GM12878 (cell line): ENCODE data around the gene INPP4B. TPM values are rescaled to one million over a fixed set of nuclear protein-coding genes. Genes with fewer than 3 reads are reported as not detected.

Experiments used
- ATAC-seq: fragments of 200-7000 bp; cut with Tn5 transposase; 3 replicates; pipeline ENCODE4 v1.9.1; 2020; ENCODE audit warnings: mild to moderate bottlenecking, moderate library complexity
- BruUV-seq: library from RNA; stranded (reverse); fragments of 400-500 nt; replicated peaks from 2 replicates; lab custom pipeline; 2021; lab: Mats Ljungman, UMichigan
- CTCF ChIA-PET: fragments of 300-600 bp; sonication (Branson Sonifier 250); formaldehyde crosslinking; extraction: SDS; loops from one replicate; lab custom pipeline; 2021; ENCODE audit warnings: inconsistent platforms; lab: Yijun Ruan, JAX
- POLR2A ChIA-PET: fragments of 350-600 bp; formaldehyde crosslinking; extraction: SDS; loops from one replicate; lab custom pipeline; 2021; ENCODE audit warnings: inconsistent platforms; lab: Charles Lee
- RAD21 ChIA-PET: fragments of 300-600 bp; sonication (Branson Sonifier 250); formaldehyde crosslinking; loops from one replicate; lab custom pipeline; 2023; ENCODE audit warnings: antibody characterized with exemption; ENCODE audit not compliant: unreplicated experiment; lab: Charles Lee
- SMC1A ChIA-PET: fragments of 300-600 bp; sonication (Branson Sonifier 250); formaldehyde crosslinking; loops from one replicate; lab custom pipeline; 2023; ENCODE audit not compliant: unreplicated experiment, uncharacterized antibody; lab: Charles Lee
- DNase-seq: peaks from one replicate; pipeline ENCODE4 v3.0.0-alpha.2; 2011; ENCODE audit warnings: low read depth, low spot score
- FAIRE-seq: peaks from 3 replicates; lab custom pipeline; 2011; peaks lifted over from hg19 to GRCh38; lab: Jason Lieb, UNC
- H2AFZ ChIP-seq: 2 replicates; pipeline ENCODE4 v1.6.0; 2011; ENCODE audit warnings: low read depth, low read length, control low read depth; ENCODE audit not compliant: control insufficient read depth
- H3K27ac ChIP-seq: 2 replicates; pipeline ENCODE4 v1.5.1; 2011; ENCODE audit warnings: control low read depth; ENCODE audit not compliant: control insufficient read depth, insufficient read depth
- H3K27me3 ChIP-seq, 2 experiments: replicated peaks in 1 of 2; 2 replicates each; pipeline versions ENCODE4 v1.6.0 to v1.6.1; 2011; ENCODE audit warnings: low read length in 1 of 2; ENCODE audit not compliant: control insufficient read depth in 2 of 2, insufficient read depth in 2 of 2
- H3K36me3 ChIP-seq, 2 experiments: 2 replicates each; pipeline ENCODE4 v1.5.1; 2011; ENCODE audit warnings: low read length in 1 of 2; ENCODE audit not compliant: control insufficient read depth in 2 of 2, insufficient read depth in 2 of 2
- H3K4me1 ChIP-seq: 2 replicates; pipeline ENCODE4 v1.6.1; 2011; ENCODE audit warnings: mild to moderate bottlenecking, low read length, moderate library complexity, mixed read lengths; ENCODE audit not compliant: control insufficient read depth, insufficient read depth
- H3K4me2 ChIP-seq: 2 replicates; pipeline ENCODE4 v1.6.0; 2011; ENCODE audit warnings: control low read depth; ENCODE audit not compliant: control insufficient read depth, insufficient read depth
- H3K4me3 ChIP-seq: fragments of 200-600 bp; sonication (generic); 2 replicates; pipeline ENCODE4 v1.5.1; 2016
- H3K79me2 ChIP-seq: 2 replicates; pipeline ENCODE4 v1.6.0; 2011; ENCODE audit warnings: low read length; ENCODE audit not compliant: control insufficient read depth, insufficient read depth
- H3K9ac ChIP-seq: 2 replicates; pipeline ENCODE4 v1.8.0; 2011; ENCODE audit warnings: low read length, control low read depth, mixed read lengths; ENCODE audit not compliant: control insufficient read depth, insufficient read depth
- H3K9me3 ChIP-seq: replicated peaks from 3 replicates; pipeline ENCODE4 v1.5.1; 2011; ENCODE audit warnings: mild to moderate bottlenecking, low read length; ENCODE audit not compliant: control insufficient read depth, insufficient read depth
- H4K20me1 ChIP-seq: 2 replicates; pipeline ENCODE4 v1.6.0; 2011; ENCODE audit not compliant: control insufficient read depth, insufficient read depth
- BHLHE40 ChIP-seq, 2 experiments: fragments of 450-650 bp in 1 of 2; IDR thresholded peaks; 2 replicates each; pipeline ENCODE4 v1.6.1; 2011 to 2017; ENCODE audit warnings: low read depth in 2 of 2, borderline replicate concordance in 1 of 2, improper control_type of control experiment in 1 of 2, low read length in 1 of 2, mild to moderate bottlenecking in 1 of 2
- CHD2 ChIP-seq: IDR thresholded peaks from 2 replicates; pipeline ENCODE4 v1.6.1; 2011; ENCODE audit warnings: low read depth, low read length, improper control_type of control experiment, borderline replicate concordance
- ETV6 ChIP-seq, 2 experiments: fragments of 450-650 bp in 1 of 2; IDR thresholded peaks in 1 of 2; conservative IDR thresholded peaks in 1 of 2; 2 replicates each; pipeline ENCODE4 v1.6.1; 2014; ENCODE audit warnings: antibody characterized with exemption in 1 of 2, borderline replicate concordance in 1 of 2, low read depth in 1 of 2, mild to moderate bottlenecking in 1 of 2, moderate library complexity in 1 of 2
- HDGF ChIP-seq: fragments of 450-650 bp; IDR thresholded peaks from 2 replicates; pipeline ENCODE4 v1.6.1; 2016; ENCODE audit warnings: antibody characterized with exemption
- MYC ChIP-seq: IDR thresholded peaks from 2 replicates; pipeline ENCODE4 v1.6.1; 2011; ENCODE audit warnings: mild to moderate bottlenecking, low read length, moderate library complexity, inconsistent platforms; ENCODE audit not compliant: insufficient read depth, insufficient replicate concordance, insufficient read length, severe bottlenecking
- NFIC ChIP-seq: IDR thresholded peaks from 2 replicates; pipeline ENCODE4 v1.6.1; 2012; ENCODE audit warnings: low read depth, mild to moderate bottlenecking, inconsistent platforms, low read length, moderate library complexity
- PAX5 ChIP-seq: IDR thresholded peaks from 2 replicates; pipeline ENCODE4 v1.6.1; 2011; ENCODE audit warnings: low read depth, low read length, borderline replicate concordance
- PML ChIP-seq: IDR thresholded peaks from 2 replicates; pipeline ENCODE4 v1.6.1; 2012; ENCODE audit warnings: low read length, inconsistent platforms
- RAD51 ChIP-seq: fragments of 450-650 bp; IDR thresholded peaks from 2 replicates; pipeline ENCODE4 v1.6.1; 2016; ENCODE audit warnings: moderate library complexity, mild to moderate bottlenecking, inconsistent platforms
- SUZ12 ChIP-seq: fragments of 200-600 bp; sonication (generic); IDR thresholded peaks from one replicate; pipeline ENCODE4 v1.6.1; 2018; ENCODE audit warnings: antibody characterized with exemption, mild to moderate bottlenecking; ENCODE audit not compliant: unreplicated experiment
- TCF12 ChIP-seq: IDR thresholded peaks from 2 replicates; pipeline ENCODE4 v1.6.1; 2011; ENCODE audit warnings: low read depth, mild to moderate bottlenecking, low read length
- USF1 ChIP-seq: IDR thresholded peaks from 2 replicates; pipeline ENCODE4 v1.6.1; 2011; ENCODE audit warnings: borderline replicate concordance, low read depth, mild to moderate bottlenecking, moderate library complexity, mixed read lengths, low read length; ENCODE audit not compliant: insufficient read depth; ENCODE audit errors: extremely low read length
- USF2 ChIP-seq: IDR thresholded peaks from 2 replicates; pipeline ENCODE4 v1.6.1; 2011; ENCODE audit warnings: low read depth, low read length, improper control_type of control experiment, borderline replicate concordance
- ZNF622 ChIP-seq: fragments of 450-650 bp; IDR thresholded peaks from 2 replicates; pipeline ENCODE4 v1.6.1; 2017; ENCODE audit warnings: mild to moderate bottlenecking, inconsistent platforms
- WGBS: methylation state at CpG from one replicate; pipeline ENCODE4 v1.1.6; 2016; ENCODE audit warnings: low lambda C conversion rate; ENCODE audit not compliant: insufficient replicate concordance, insufficient coverage; ENCODE audit errors: missing lambda C conversion rate; 5-methylcytosine and 5-hydroxymethylcytosine counted together
- in situ Hi-C: fragments of 300-500 bp; cut with MboI; formaldehyde crosslinking; loops from 9 replicates; pipeline ENCODE4 v1.14.3; 2018; ENCODE audit warnings: mixed read lengths
- intact Hi-C: fragments of 100-400 bp; cut with micrococcal nuclease; formaldehyde crosslinking; loops from one replicate; pipeline ENCODE4 v1.14.2; 2022; ENCODE audit not compliant: unreplicated experiment
- polyA plus RNA-seq, 11 experiments: library from polyadenylated mRNA; depleted of rRNA in 4 of 11; unstranded in 6 of 11; stranded (reverse) in 5 of 11; fragments of >200 nt; fragmentation: Nextera tagmentation in 4 of 11; fragmentation: Illumina TruSeq in 1 of 11; extraction: Ambion mirVana in 4 of 11; extraction: Trizol in 1 of 11; gene quantifications; 1 replicate in 1 of 11; 2 replicates in 10 of 11; pipeline versions ENCODE4 v1.2.1 to v1.2.3, GENCODE V29; 2011 to 2016; ENCODE audit warnings: inconsistent platforms in 2 of 11, missing spikeins in 2 of 11, low read depth in 1 of 11
- total RNA-seq, 4 experiments: library from RNA; depleted of rRNA in 3 of 4; stranded (reverse); fragments of >200 nt in 3 of 4; fragmentation: Illumina TruSeq in 1 of 4; extraction: Trizol in 1 of 4; gene quantifications; 2 replicates each; pipeline versions ENCODE4 v1.2.1 to v1.2.3, GENCODE V29; 2013 to 2021

Gene INPP4B
- total and polyA plus RNA-seq, 10 of the 15 experiments (the other 5 are each of a cell fraction or from before 2014, with no cell fraction given): 0.53 to 11.2 (median 0.95) TPM

- DNase-seq: no peak
- no peak overlapping the region for H2AFZ ChIP-seq
- no peaks in the 10 kb centered on the region for H4K20me1 ChIP-seq
- H3K79me2 ChIP-seq: no peaks in the 10 kb centered on the region
- H3K36me3 ChIP-seq: no peaks in the 10 kb centered on the region
- H3K4me2 ChIP-seq: no peak overlapping the region
- ATAC-seq: no peak
- no peaks in the 10 kb centered on the region; a peak in 1 of 4 replicates for H3K27me3 ChIP-seq
- BruUV-seq: no TSS peak
- WGBS: 49% methylated on average over 4 of the region's 4 CpGs
- RAD21 ChIA-PET: no interaction called here
- H3K27ac ChIP-seq: no peak overlapping the region
- H3K4me1 ChIP-seq: no peaks in the 10 kb centered on the region
- POLR2A ChIA-PET: no interaction called here
- in situ Hi-C loops: no loop called here
- TF ChIP-seq RAD51 (no peak), CHD2 (no peak), TCF12 (no peak), USF2 (no peak), PML (no peak), MYC (no peak), ZNF622 (no peak), PAX5 (no peak), ETV6 (conservative IDR thresholded peaks at IDR 0.05 in 1 of 2, IDR thresholded peaks at IDR 0.05 in 1 of 2; ENCODE audit: borderline replicate concordance in 1 of 2, low read depth in 1 of 2) (no peak), SUZ12 (no peak), NFIC (no peak), USF1 (no peak), HDGF (no peak), BHLHE40 (IDR thresholded peaks at IDR 0.05; ENCODE audit: borderline replicate concordance in 1 of 2, low read depth in 2 of 2, low read length in 1 of 2) (no peak)
- no peak overlapping the region for H3K9ac ChIP-seq
- no peak for FAIRE-seq
- CTCF ChIA-PET: interaction anchor here (0.9 kb wide), 1 partner anchor 14 kb away, joined by 3 read pairs; no protein-coding TSS in a partner anchor
- H3K4me3 ChIP-seq: no peak overlapping the region
- H3K9me3 ChIP-seq: no peaks in the 10 kb centered on the region
- SMC1A ChIA-PET: interaction anchor here (0.6 to 3.0 kb wide), 2 partner anchors 9 to 94 kb away, joined by 3 to 7 read pairs; no protein-coding TSS in a partner anchor
- intact Hi-C loops: no loop called here
Measured at GRCh38 chr4:142826503-142827241, 19.4 kb downstream of the INPP4B start.
